KMS-11 (cell line): ENCODE data around the gene HNRNPH2.

ENCODE experiments used
- H2AFZ ChIP-seq: fragments of 200-600 bp; sonication (generic); 2 replicates; pipeline ENCODE4 v1.6.1; 2016; ENCODE audit warnings: antibody characterized with exemption, mixed run types, low read depth
- H3K27ac ChIP-seq: fragments of 200-600 bp; sonication (generic); 2 replicates; pipeline ENCODE4 v1.6.1; 2016; ENCODE audit warnings: mild to moderate bottlenecking, mixed run types
- H3K27me3 ChIP-seq: fragments of 200-600 bp; sonication (generic); 2 replicates; pipeline ENCODE4 v1.6.1; 2017; ENCODE audit warnings: mild to moderate bottlenecking, low read depth, mixed run types, moderate library complexity; ENCODE audit not compliant: insufficient read depth
- H3K36me3 ChIP-seq: fragments of 200-600 bp; sonication (generic); 2 replicates; pipeline ENCODE4 v1.6.1; 2017; ENCODE audit warnings: mild to moderate bottlenecking, mixed run types; ENCODE audit not compliant: insufficient read depth
- H3K4me1 ChIP-seq: fragments of 200-600 bp; sonication (generic); 2 replicates; pipeline ENCODE4 v1.6.1; 2016; ENCODE audit warnings: mild to moderate bottlenecking, low read depth, mixed run types; ENCODE audit not compliant: poor library complexity, severe bottlenecking
- H3K4me2 ChIP-seq: fragments of 200-600 bp; sonication (generic); 2 replicates; pipeline ENCODE4 v1.7.0; 2016; ENCODE audit warnings: mild to moderate bottlenecking, mixed run types
- H3K4me3 ChIP-seq: fragments of 200-600 bp; sonication (generic); IDR thresholded peaks from 2 replicates; pipeline ENCODE4 v1.6.1; 2017; ENCODE audit warnings: low read depth, low read length, mixed read lengths; ENCODE audit not compliant: insufficient read depth
- H3K79me2 ChIP-seq: fragments of 200-600 bp; sonication (generic); 2 replicates; pipeline ENCODE4 v1.6.1; 2016; ENCODE audit warnings: low read depth, mixed run types; ENCODE audit not compliant: insufficient read depth
- H3K9ac ChIP-seq: fragments of 200-600 bp; sonication (generic); 2 replicates; pipeline ENCODE4 v1.6.1; 2016; ENCODE audit warnings: mild to moderate bottlenecking, mixed run types
- H4K20me1 ChIP-seq: fragments of 200-600 bp; sonication (generic); 2 replicates; pipeline ENCODE4 v1.6.1; 2016; ENCODE audit warnings: mild to moderate bottlenecking, mixed run types; ENCODE audit not compliant: insufficient read depth
- TF ChIP-seq, protein P1 (sequence below): fragments of 200-600 bp; sonication (generic); conservative IDR thresholded peaks from 2 replicates; pipeline ENCODE4 v1.6.1; 2017; ENCODE audit warnings: low read depth, mild to moderate bottlenecking, antibody characterized with exemption, low read length, moderate library complexity, mixed read lengths

The HNRNPH2 gene

DNA sequence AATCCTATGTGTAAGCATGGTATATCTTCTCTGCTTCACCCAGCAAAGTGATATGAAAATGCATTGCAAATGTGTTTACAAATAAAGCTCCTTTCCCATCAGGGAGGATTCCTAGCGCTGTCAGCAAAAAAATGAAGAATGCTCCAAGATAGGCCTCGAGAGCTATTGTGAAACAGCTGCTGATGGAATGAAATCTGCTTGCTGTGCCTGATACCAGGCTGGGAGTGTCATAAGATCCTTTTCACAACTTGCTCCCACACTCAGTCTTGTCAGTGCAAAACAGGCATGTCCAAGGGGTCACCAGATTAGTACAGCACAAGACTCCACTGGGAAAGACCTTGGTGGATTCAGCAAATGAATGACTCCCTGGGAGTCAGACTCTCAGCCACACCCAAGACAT is 34.1 kb downstream of the HNRNPH2 start:
- H3K4me2 ChIP-seq: no peak overlapping the region
- no peak overlapping the region for H3K27ac ChIP-seq
- no peaks in the 10 kb centered on the region for H4K20me1 ChIP-seq
- H3K9ac ChIP-seq: no peak overlapping the region
- TF ChIP-seq, protein P1, sequence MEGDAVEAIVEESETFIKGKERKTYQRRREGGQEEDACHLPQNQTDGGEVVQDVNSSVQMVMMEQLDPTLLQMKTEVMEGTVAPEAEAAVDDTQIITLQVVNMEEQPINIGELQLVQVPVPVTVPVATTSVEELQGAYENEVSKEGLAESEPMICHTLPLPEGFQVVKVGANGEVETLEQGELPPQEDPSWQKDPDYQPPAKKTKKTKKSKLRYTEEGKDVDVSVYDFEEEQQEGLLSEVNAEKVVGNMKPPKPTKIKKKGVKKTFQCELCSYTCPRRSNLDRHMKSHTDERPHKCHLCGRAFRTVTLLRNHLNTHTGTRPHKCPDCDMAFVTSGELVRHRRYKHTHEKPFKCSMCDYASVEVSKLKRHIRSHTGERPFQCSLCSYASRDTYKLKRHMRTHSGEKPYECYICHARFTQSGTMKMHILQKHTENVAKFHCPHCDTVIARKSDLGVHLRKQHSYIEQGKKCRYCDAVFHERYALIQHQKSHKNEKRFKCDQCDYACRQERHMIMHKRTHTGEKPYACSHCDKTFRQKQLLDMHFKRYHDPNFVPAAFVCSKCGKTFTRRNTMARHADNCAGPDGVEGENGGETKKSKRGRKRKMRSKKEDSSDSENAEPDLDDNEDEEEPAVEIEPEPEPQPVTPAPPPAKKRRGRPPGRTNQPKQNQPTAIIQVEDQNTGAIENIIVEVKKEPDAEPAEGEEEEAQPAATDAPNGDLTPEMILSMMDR: no peak
- no peaks in the 10 kb centered on the region for H3K36me3 ChIP-seq
- H3K27me3 ChIP-seq: no peaks in the 10 kb centered on the region
- no peaks in the 10 kb centered on the region for H3K4me1 ChIP-seq
- no peaks in the 10 kb centered on the region for H3K79me2 ChIP-seq
- no peak overlapping the region for H3K4me3 ChIP-seq
- H2AFZ ChIP-seq: no peak overlapping the region

DNA sequence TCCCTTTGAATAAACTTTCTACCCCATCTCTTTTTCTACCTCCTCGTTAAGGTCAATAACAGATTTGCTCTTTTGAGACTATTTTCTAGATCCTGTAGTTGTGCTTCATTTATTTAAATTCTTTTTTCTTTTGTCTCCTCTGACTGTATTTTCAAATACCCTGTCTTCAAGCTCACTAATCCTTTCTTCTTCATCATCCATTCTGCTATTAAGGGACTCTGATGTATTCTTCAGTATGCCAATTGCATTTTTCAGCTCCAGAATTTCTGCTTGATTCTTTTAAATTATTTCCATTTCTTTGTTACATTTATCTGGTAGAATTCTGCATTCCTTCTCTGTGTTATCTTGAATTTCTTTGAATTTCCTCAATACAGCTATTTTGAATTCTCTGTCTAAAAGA is 41.3 kb downstream of the HNRNPH2 start:
- H3K79me2 ChIP-seq: no peaks in the 10 kb centered on the region
- no peak overlapping the region for H2AFZ ChIP-seq
- no peaks in the 10 kb centered on the region for H3K4me1 ChIP-seq
- H3K9ac ChIP-seq: no peak overlapping the region
- H3K27ac ChIP-seq: no peak overlapping the region
- no peak overlapping the region for H3K4me3 ChIP-seq
- no peaks in the 10 kb centered on the region for H3K27me3 ChIP-seq
- H4K20me1 ChIP-seq: no peaks in the 10 kb centered on the region
- H3K4me2 ChIP-seq: no peak overlapping the region
- no peaks in the 10 kb centered on the region for H3K36me3 ChIP-seq
- TF ChIP-seq, protein P1: no peak

DNA sequence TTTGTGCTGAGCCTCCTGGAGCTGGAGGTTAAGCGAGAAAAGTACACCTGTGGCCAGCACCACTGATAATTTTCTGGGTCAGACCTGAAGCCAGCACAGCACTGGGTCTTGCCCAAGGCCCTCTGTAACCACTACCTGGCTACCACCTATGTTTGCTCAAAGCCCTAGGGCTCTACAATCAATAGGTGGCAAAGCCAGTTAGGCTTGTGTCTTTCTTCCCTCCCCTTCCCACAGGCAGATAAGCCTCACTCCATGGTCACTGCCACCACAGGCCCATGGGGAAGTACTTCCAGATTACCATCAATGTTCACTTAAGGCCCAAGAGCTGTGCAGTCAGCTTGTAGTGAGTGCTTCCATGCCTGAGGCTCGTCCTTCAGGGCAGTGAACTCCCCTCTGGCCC is 42.1 kb downstream of the HNRNPH2 start:
- Histone ChIP-seq H3K79me2 (no peaks in the 10 kb centered on the region), H3K36me3 (no peaks in the 10 kb centered on the region), H3K27ac (no peak overlapping the region), H2AFZ (no peak overlapping the region), H3K4me1 (no peaks in the 10 kb centered on the region), H3K4me3 (no peak overlapping the region), H3K27me3 (no peaks in the 10 kb centered on the region), H3K9ac (no peak overlapping the region), H4K20me1 (no peaks in the 10 kb centered on the region), H3K4me2 (no peak overlapping the region)
- TF ChIP-seq, protein P1: no peak

DNA sequence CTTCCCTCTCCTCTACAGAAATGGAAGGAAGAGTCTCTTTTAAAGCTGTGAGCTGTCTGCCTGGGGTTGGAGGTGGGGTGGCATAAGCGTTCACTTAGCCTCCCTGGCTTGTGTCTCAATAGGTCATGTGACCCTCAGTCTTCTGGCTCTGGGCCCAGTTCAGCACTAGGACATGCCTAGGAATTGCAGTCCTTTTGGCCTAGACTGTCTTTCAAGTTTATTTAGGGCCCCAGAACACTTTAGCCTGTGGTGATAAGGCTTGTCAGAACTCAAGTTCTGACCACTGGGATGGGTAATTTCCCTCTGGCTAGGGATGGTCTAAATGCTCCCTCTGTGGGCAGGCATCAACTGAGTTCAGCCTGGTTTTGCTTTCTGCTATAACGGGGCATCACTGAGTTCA is 42.9 kb downstream of the HNRNPH2 start:
- no peaks in the 10 kb centered on the region for H3K79me2 ChIP-seq
- no peaks in the 10 kb centered on the region for H3K4me1 ChIP-seq
- H3K4me3 ChIP-seq: no peak overlapping the region
- H2AFZ ChIP-seq: no peak overlapping the region
- H3K27me3 ChIP-seq: no peaks in the 10 kb centered on the region
- TF ChIP-seq, protein P1: no peak
- H3K4me2 ChIP-seq: no peak overlapping the region
- H3K36me3 ChIP-seq: no peaks in the 10 kb centered on the region
- no peak overlapping the region for H3K9ac ChIP-seq
- no peak overlapping the region for H3K27ac ChIP-seq
- no peaks in the 10 kb centered on the region for H4K20me1 ChIP-seq
